MM.1S (cell line): Measurements from ENCODE around the gene MTCH2.

ENCODE experiments used
- DNase-seq: peaks from one replicate; pipeline ENCODE4 v3.0.0-alpha.2; 2015
- H2AFZ ChIP-seq: fragments of 300-600 bp; sonication (generic); 2 replicates; pipeline ENCODE4 v1.6.0; 2016; ENCODE audit warnings: antibody characterized with exemption, low read length
- H3F3A ChIP-seq: fragments of 300-600 bp; sonication (generic); 2 replicates; pipeline ENCODE4 v1.6.1; 2016; ENCODE audit warnings: mild to moderate bottlenecking, antibody characterized with exemption, low read length, moderate library complexity, mixed read lengths; ENCODE audit not compliant: insufficient read depth
- H3K27ac ChIP-seq: fragments of 300-600 bp; sonication (generic); 2 replicates; pipeline ENCODE4 v1.5.1; 2016; ENCODE audit warnings: mild to moderate bottlenecking, low read length
- H3K27me3 ChIP-seq: fragments of 300-600 bp; sonication (generic); replicated peaks from 2 replicates; pipeline ENCODE4 v1.6.0; 2016; ENCODE audit warnings: low read length; ENCODE audit not compliant: insufficient read depth
- H3K36me3 ChIP-seq: fragments of 300-600 bp; sonication (generic); replicated peaks from 2 replicates; pipeline ENCODE4 v1.6.1; 2016; ENCODE audit warnings: mild to moderate bottlenecking, low read length, mixed read lengths; ENCODE audit not compliant: insufficient read depth
- H3K4me1 ChIP-seq: fragments of 300-600 bp; sonication (generic); 2 replicates; pipeline ENCODE4 v1.6.1; 2016; ENCODE audit warnings: low read length, mixed read lengths
- H3K4me2 ChIP-seq: fragments of 300-600 bp; sonication (generic); 2 replicates; pipeline ENCODE4 v1.6.0; 2016; ENCODE audit warnings: low read depth, low read length
- H3K4me3 ChIP-seq: fragments of 300-600 bp; sonication (generic); 2 replicates; pipeline ENCODE4 v1.5.1; 2016; ENCODE audit warnings: low read length, mixed read lengths
- H3K79me2 ChIP-seq: fragments of 300-600 bp; sonication (generic); 2 replicates; pipeline ENCODE4 v1.6.1; 2016; ENCODE audit warnings: mixed run types, low read length, mixed read lengths
- H3K9ac ChIP-seq: fragments of 300-600 bp; sonication (generic); 2 replicates; pipeline ENCODE4 v1.6.1; 2016; ENCODE audit warnings: low read length, mixed read lengths
- H3K9me2 ChIP-seq: fragments of 300-600 bp; sonication (generic); replicated peaks from 2 replicates; pipeline ENCODE4 v1.6.1; 2016; ENCODE audit warnings: mild to moderate bottlenecking, low read length, mixed read lengths; ENCODE audit not compliant: insufficient read depth
- H3K9me3 ChIP-seq: fragments of 300-600 bp; sonication (generic); replicated peaks from 2 replicates; pipeline ENCODE4 v1.6.1; 2016; ENCODE audit warnings: mild to moderate bottlenecking, low read length, mixed read lengths; ENCODE audit not compliant: insufficient read depth
- H4K20me1 ChIP-seq: fragments of 300-600 bp; sonication (generic); 2 replicates; pipeline ENCODE4 v1.6.1; 2016; ENCODE audit warnings: mild to moderate bottlenecking, low read length, moderate library complexity, mixed read lengths; ENCODE audit not compliant: insufficient read depth
- CTCF ChIP-seq: fragments of 300-600 bp; sonication (generic); IDR thresholded peaks from 2 replicates; pipeline ENCODE4 v1.5.1; 2016; ENCODE audit warnings: antibody characterized with exemption, low read length, mixed read lengths
- EZH2 ChIP-seq: fragments of 300-600 bp; sonication (generic); optimal IDR thresholded peaks from 2 replicates; pipeline ENCODE3; 2017; ENCODE audit warnings: low read depth, mild to moderate bottlenecking, antibody characterized with exemption, low read length, mixed read lengths
- EZH2phosphoT487 ChIP-seq: fragments of 300-600 bp; sonication (generic); IDR thresholded peaks from 2 replicates; pipeline ENCODE4 v1.6.1; 2018; ENCODE audit warnings: antibody characterized with exemption, low read length

The MTCH2 gene

GRCh38 chr11:47573321-47573720 is 69.0 kb downstream of the MTCH2 start:
- Histone ChIP-seq H4K20me1 (no peaks in the 10 kb centered on the region), H3K36me3 (peaks cover 4% of the 10 kb centered on the region; the same call in 1 of the 2 replicates), H3K4me3 (no peak overlapping the region), H3F3A (no peaks in the 10 kb centered on the region), H3K4me1 (peaks cover 10% of the 10 kb centered on the region), H3K4me2 (no peak overlapping the region), H3K9me3 (no peaks in the 10 kb centered on the region), H3K27me3 (no peaks in the 10 kb centered on the region), H3K9me2 (no peaks in the 10 kb centered on the region), H3K79me2 (peaks cover 76% of the 10 kb centered on the region), H3K9ac (no peak overlapping the region), H3K27ac (no peak overlapping the region), H2AFZ (no peak overlapping the region)
- TF ChIP-seq CTCF, result no peak
- no peak for TF ChIP-seq EZH2
- no peak for TF ChIP-seq EZH2phosphoT487
- no peak for DNase-seq

DNA sequence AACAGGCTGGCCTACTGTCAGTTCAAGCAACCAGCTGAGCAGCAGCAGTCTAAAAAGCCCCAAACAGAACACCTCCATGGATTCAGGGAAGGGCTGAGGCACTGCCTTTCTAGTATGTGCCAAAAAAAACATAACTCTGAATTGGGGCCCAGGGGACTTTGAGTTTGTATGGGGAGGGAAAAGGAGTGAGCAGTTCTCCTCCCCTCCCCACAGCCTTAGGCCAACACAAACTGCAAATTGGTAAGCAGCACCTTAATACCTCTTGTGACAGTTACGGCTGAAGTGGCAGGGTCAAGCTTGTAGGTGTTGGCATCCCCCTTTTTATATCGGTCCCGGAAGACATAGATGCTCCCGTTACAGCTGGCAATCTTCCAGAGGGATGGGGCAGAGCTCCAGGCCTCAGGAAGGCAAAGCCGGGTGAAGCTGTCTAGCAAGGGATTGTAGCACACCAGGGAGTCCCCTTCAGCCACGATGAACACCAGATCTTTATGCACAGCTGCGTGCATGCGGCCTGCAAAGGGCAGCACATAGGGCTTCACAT is 69.6 kb downstream of the MTCH2 start:
- DNase-seq, result no peak

DNA sequence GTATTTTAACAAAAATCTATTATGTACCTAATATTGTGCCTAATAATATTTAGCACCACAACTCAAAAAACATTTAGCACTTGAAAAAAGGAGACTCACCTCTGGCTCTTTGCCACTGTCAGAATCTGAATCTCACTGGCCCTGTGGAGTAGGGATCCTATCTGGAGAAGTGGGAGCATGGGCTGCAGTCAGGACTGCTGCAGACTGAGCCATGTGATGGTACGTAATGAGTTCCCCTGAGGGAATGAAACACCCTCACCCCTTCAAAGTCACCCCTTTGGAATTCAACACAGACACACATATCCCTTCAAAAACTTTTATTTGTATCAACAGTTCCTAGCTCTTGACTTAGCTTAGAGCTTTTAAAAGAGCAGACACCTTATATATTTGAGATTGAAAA is 70.5 kb downstream of the MTCH2 start:
- H3K79me2 ChIP-seq, result peaks cover 75% of the 10 kb centered on the region

More for the DNA sequence above, 69.6 kb downstream of the MTCH2 start:
- Histone ChIP-seq H3K9ac (no peak overlapping the region), H3K9me3 (no peaks in the 10 kb centered on the region), H2AFZ (no peak overlapping the region), H4K20me1 (no peaks in the 10 kb centered on the region), H3K27me3 (no peaks in the 10 kb centered on the region), H3K4me1 (peaks cover 6% of the 10 kb centered on the region), H3K36me3 (peaks cover 4% of the 10 kb centered on the region; the same call in 1 of the 2 replicates), H3K4me3 (no peak overlapping the region), H3K4me2 (no peak overlapping the region), H3F3A (no peaks in the 10 kb centered on the region), H3K9me2 (no peaks in the 10 kb centered on the region), H3K27ac (no peak overlapping the region), H3K79me2 (peaks cover 75% of the 10 kb centered on the region)
- TF ChIP-seq CTCF (no peak), EZH2phosphoT487 (no peak), EZH2 (no peak)

More for the DNA sequence above, 70.5 kb downstream of the MTCH2 start:
- peaks cover 4% of the 10 kb centered on the region; the same call in 1 of the 2 replicates for H3K36me3 ChIP-seq
- no peaks in the 10 kb centered on the region for H3K4me1 ChIP-seq
- no peaks in the 10 kb centered on the region for H3K27me3 ChIP-seq
- H3K27ac ChIP-seq, result no peak overlapping the region
- no peaks in the 10 kb centered on the region for H4K20me1 ChIP-seq
- no peak overlapping the region for H3K4me3 ChIP-seq
- DNase-seq, result no peak
- H3K9me2 ChIP-seq, result no peaks in the 10 kb centered on the region
- H3K9ac ChIP-seq, result no peak overlapping the region
- H3K4me2 ChIP-seq, result no peak overlapping the region
- H2AFZ ChIP-seq, result no peak overlapping the region
- no peak for TF ChIP-seq EZH2
- no peak for TF ChIP-seq CTCF
- no peak for TF ChIP-seq EZH2phosphoT487
- H3K9me3 ChIP-seq, result no peaks in the 10 kb centered on the region
- no peaks in the 10 kb centered on the region for H3F3A ChIP-seq
